ENCODE measurements around the gene THEM4.

The THEM4 gene

DNA sequence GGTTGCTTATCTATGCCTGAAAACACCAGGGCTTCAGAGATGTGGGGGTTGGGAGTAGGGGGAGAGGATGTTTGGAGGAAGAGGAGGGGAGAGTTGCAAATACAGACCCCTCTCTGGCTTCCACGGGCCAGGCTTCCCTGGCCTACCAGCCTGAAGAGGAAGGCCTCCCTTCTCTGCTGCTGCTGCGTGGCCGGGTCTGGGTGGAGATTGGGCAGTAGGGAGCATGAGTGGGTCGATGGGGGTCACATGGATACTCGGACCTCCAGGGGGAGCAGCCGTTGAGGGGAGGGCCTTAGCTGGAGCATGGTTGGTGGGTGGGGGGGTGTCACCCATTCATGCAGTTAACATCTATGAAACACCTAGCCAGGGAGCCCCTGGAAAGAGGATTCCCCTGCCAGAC is 79.3 kb downstream of the THEM4 start:
- Histone ChIP-seq H3K27ac (no peak overlapping the region), H3K4me3 (ENCODE audit: low read depth in 1 of 2, low read length in 1 of 2) (no peak overlapping the region), H3K9me3 (no peaks in the 10 kb centered on the region), H3K27me3 (peaks cover 22% of the 10 kb centered on the region), H3K36me3 (no peaks in the 10 kb centered on the region), H3K4me1 (ENCODE audit: control insufficient read depth in 1 of 2, insufficient read depth in 1 of 2, low read depth in 1 of 2, low read length in 1 of 2) (peaks cover 10 to 14% of the 10 kb centered on the region in 2 experiments)
- TF ChIP-seq CTCF (IDR thresholded peaks at IDR 0.05): no peak

GRCh38 chr1:151829352-151830046 is 79.8 kb downstream of the THEM4 start:
- no peak for TF ChIP-seq CTCF (IDR thresholded peaks at IDR 0.05)
- Histone ChIP-seq H3K4me1 (ENCODE audit: control insufficient read depth in 1 of 2, insufficient read depth in 1 of 2, low read depth in 1 of 2, low read length in 1 of 2) (peaks cover 10 to 14% of the 10 kb centered on the region in 2 experiments), H3K27me3 (peaks cover 16% of the 10 kb centered on the region), H3K9me3 (no peaks in the 10 kb centered on the region), H3K36me3 (no peaks in the 10 kb centered on the region), H3K27ac (no peak overlapping the region), H3K4me3 (ENCODE audit: low read depth in 1 of 2, low read length in 1 of 2) (no peak overlapping the region)

DNA sequence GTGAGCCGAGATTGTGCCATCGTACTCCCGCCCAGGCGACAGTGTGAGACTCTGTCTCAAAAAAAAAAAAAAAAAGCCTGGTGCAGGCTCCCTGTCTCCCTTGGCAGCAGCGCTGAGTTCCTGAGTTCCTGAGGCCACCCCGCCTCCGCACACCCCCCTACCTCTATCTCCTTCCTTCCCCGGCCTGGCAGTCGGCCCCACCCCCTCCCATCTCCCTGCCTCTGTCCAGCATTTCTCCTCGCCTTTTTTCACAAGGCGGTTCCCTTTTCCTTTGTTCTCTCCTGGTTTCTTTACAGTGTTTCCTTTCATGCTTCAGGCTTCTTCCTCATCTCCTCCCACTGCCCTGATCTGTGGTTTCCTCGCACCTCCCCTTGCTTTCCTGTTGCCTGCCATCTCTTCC is 80.4 kb downstream of the THEM4 start:
- peaks cover 10 to 14% of the 10 kb centered on the region in 2 experiments for H3K4me1 ChIP-seq (ENCODE audit: control insufficient read depth in 1 of 2, insufficient read depth in 1 of 2, low read depth in 1 of 2, low read length in 1 of 2)
- peaks cover 12% of the 10 kb centered on the region for H3K27me3 ChIP-seq

GRCh38 chr1:151827853-151828252 is 81.5 kb downstream of the THEM4 start:
- Histone ChIP-seq H3K27me3 (peaks cover 4% of the 10 kb centered on the region), H3K9me3 (no peaks in the 10 kb centered on the region), H3K27ac (no peak overlapping the region), H3K4me1 (ENCODE audit: control insufficient read depth in 1 of 2, insufficient read depth in 1 of 2, low read depth in 1 of 2, low read length in 1 of 2) (peaks cover 10 to 14% of the 10 kb centered on the region in 2 experiments), H3K4me3 (ENCODE audit: low read depth in 1 of 2, low read length in 1 of 2) (no peak overlapping the region), H3K36me3 (no peaks in the 10 kb centered on the region)
- TF ChIP-seq CTCF (IDR thresholded peaks at IDR 0.05): no peak

More for the DNA sequence above, 80.4 kb downstream of the THEM4 start:
- no peak for TF ChIP-seq CTCF (IDR thresholded peaks at IDR 0.05)
- H3K27ac ChIP-seq: no peak overlapping the region
- no peak overlapping the region for H3K4me3 ChIP-seq (ENCODE audit: low read depth in 1 of 2, low read length in 1 of 2)
- H3K9me3 ChIP-seq: no peaks in the 10 kb centered on the region
- no peaks in the 10 kb centered on the region for H3K36me3 ChIP-seq

- Histone ChIP-seq H3K9me3 (no peaks in the 10 kb centered on the region), H3K36me3 (no peaks in the 10 kb centered on the region), H3K4me3 (ENCODE audit: low read depth in 1 of 2, low read length in 1 of 2) (no peak overlapping the region), H3K27ac (no peak overlapping the region), H3K27me3 (peaks cover 13% of the 10 kb centered on the region), H3K4me1 (ENCODE audit: control insufficient read depth in 1 of 2, insufficient read depth in 1 of 2, low read depth in 1 of 2, low read length in 1 of 2) (peaks cover 10 to 14% of the 10 kb centered on the region in 2 experiments)
- no peak for TF ChIP-seq CTCF (IDR thresholded peaks at IDR 0.05)
These were observed 83.3 kb downstream of the THEM4 start for GRCh38 chr1:151825751-151826660.

All from neutrophil (primary cell).